PFSK-1 (cell line): ENCODE measurements around the gene TMEM181.

Experiments used
- REST ChIP-seq, 2 experiments: IDR thresholded peaks; 2 replicates each; pipeline versions ENCODE4 v1.6.1 to v1.8.0; 2011 to 2012; ENCODE audit warnings: low read depth in 2 of 2, low read length in 2 of 2, control low read depth in 1 of 2, inconsistent platforms in 1 of 2, mild to moderate bottlenecking in 1 of 2, moderate library complexity in 1 of 2; ENCODE audit not compliant: insufficient read depth in 1 of 2
- TAF1 ChIP-seq: IDR thresholded peaks from 2 replicates; pipeline ENCODE4 v1.6.1; 2012; ENCODE audit warnings: low read length, control low read depth, borderline replicate concordance; ENCODE audit not compliant: insufficient read depth

- TF ChIP-seq REST (IDR thresholded peaks at IDR 0.05; ENCODE audit: insufficient read depth in 1 of 2, low read depth in 2 of 2, low read length in 2 of 2) (no peak), TAF1 (no peak)
These were observed 112.8 kb downstream of the TMEM181 start for GRCh38 chr6:158672726-158673125.
